ENCODE results near the gene ASB16.

- no peak for TF ChIP-seq CTCF (IDR thresholded peaks at IDR 0.05; ENCODE audit: low read length)
- no peak for TF ChIP-seq EZH2 (optimal IDR thresholded peaks at IDR 0.05; ENCODE audit: low read depth, low read length)
Observed at GRCh38 chr17:44199553-44200477, 29.3 kb downstream of the ASB16 start, which contains the start of gene ATXN7L3.
